Measurements from ENCODE around the gene GRM2.

- TF ChIP-seq, protein P1, sequence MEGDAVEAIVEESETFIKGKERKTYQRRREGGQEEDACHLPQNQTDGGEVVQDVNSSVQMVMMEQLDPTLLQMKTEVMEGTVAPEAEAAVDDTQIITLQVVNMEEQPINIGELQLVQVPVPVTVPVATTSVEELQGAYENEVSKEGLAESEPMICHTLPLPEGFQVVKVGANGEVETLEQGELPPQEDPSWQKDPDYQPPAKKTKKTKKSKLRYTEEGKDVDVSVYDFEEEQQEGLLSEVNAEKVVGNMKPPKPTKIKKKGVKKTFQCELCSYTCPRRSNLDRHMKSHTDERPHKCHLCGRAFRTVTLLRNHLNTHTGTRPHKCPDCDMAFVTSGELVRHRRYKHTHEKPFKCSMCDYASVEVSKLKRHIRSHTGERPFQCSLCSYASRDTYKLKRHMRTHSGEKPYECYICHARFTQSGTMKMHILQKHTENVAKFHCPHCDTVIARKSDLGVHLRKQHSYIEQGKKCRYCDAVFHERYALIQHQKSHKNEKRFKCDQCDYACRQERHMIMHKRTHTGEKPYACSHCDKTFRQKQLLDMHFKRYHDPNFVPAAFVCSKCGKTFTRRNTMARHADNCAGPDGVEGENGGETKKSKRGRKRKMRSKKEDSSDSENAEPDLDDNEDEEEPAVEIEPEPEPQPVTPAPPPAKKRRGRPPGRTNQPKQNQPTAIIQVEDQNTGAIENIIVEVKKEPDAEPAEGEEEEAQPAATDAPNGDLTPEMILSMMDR (conservative IDR thresholded peaks at IDR 0.05; ENCODE audit: low read length), result no peak
- TF ChIP-seq EZH2phosphoT487 (IDR thresholded peaks at IDR 0.05; ENCODE audit: borderline replicate concordance, low read depth, low read length), result no peak
These were observed 20.8 kb upstream of the GRM2 start for GRCh38 chr3:51686056-51686455.
